B cell (primary cell): ENCODE measurements around the gene FBXW9.

Source experiments
- CTCF ChIP-seq: fragments of 200-600 bp; IDR thresholded peaks from one replicate; pipeline ENCODE4 v1.8.0; 2022; ENCODE audit warnings: antibody characterized with exemption, mild to moderate bottlenecking
- EZH2 ChIP-seq: IDR thresholded peaks from 2 replicates; pipeline ENCODE4 v1.6.1; 2012; ENCODE audit warnings: borderline replicate concordance, low read depth, mild to moderate bottlenecking, moderate library complexity, low read length; ENCODE audit not compliant: insufficient read depth, poor library complexity, severe bottlenecking

GRCh38 chr19:12676384-12676792 lies 20.0 kb downstream of the FBXW9 start:
- TF ChIP-seq CTCF (peak; percentile 78), EZH2 (no peak)
